Small intestine (tissue), 7 donors: ENCODE data around the gene GMDS. TPM values are rescaled to one million over a fixed set of nuclear protein-coding genes. Genes with fewer than 3 reads are reported as not detected.

Experiments used
- DNase-seq, 2 donors: peaks; one replicate each; pipeline versions ENCODE4 v3.0.0 to v3.0.0-alpha.2; 2013
- FAIRE-seq: peaks from 2 replicates; lab custom pipeline; 2012; peaks lifted over from hg19 to GRCh38; lab: Jason Lieb, UNC
- H3K27ac ChIP-seq, 3 donors: one replicate each; pipeline ENCODE4 v1.5.1; 2013; ENCODE audit warnings: low read length in 2 of 3, mild to moderate bottlenecking in 2 of 3, control low read depth in 1 of 3, inconsistent platforms in 1 of 3, low read depth in 1 of 3, moderate library complexity in 1 of 3
- H3K27me3 ChIP-seq, 3 donors: one replicate each; pipeline ENCODE4 v1.6.1; 2013; ENCODE audit warnings: low read length in 3 of 3, inconsistent platforms in 1 of 3; ENCODE audit not compliant: control insufficient read depth in 3 of 3, insufficient read depth in 3 of 3
- H3K36me3 ChIP-seq, 3 donors: one replicate each; pipeline ENCODE4 v1.6.1; 2013; ENCODE audit warnings: low read length in 3 of 3, inconsistent platforms in 1 of 3, low read depth in 1 of 3, mild to moderate bottlenecking in 1 of 3, moderate library complexity in 1 of 3; ENCODE audit not compliant: control insufficient read depth in 3 of 3, insufficient read depth in 2 of 3
- H3K4me1 ChIP-seq, 3 donors: one replicate each; pipeline ENCODE4 v1.6.1; 2013; ENCODE audit warnings: low read length in 2 of 3, inconsistent platforms in 1 of 3, low read depth in 1 of 3, mild to moderate bottlenecking in 1 of 3, moderate library complexity in 1 of 3; ENCODE audit not compliant: control insufficient read depth in 3 of 3, insufficient read depth in 2 of 3
- H3K4me3 ChIP-seq, 3 donors: one replicate each; pipeline ENCODE4 v1.5.1; 2013; ENCODE audit warnings: low read length in 3 of 3, control low read depth in 1 of 3, inconsistent platforms in 1 of 3, low read depth in 1 of 3, mild to moderate bottlenecking in 1 of 3, moderate library complexity in 1 of 3
- H3K9me3 ChIP-seq, 2 donors: one replicate each; pipeline ENCODE4 v1.6.1; 2013; ENCODE audit warnings: low read depth in 1 of 2, low read length in 1 of 2; ENCODE audit not compliant: control insufficient read depth in 2 of 2, insufficient read depth in 1 of 2
- WGBS, 3 donors: extraction: QIAGEN DNeasy Blood & Tissue Kit; methylation state at CpG; one replicate each; pipeline ENCODE4 v1.1.7; 2013; 5-methylcytosine and 5-hydroxymethylcytosine counted together
- polyA plus RNA-seq, 4 donors: library from polyadenylated mRNA; stranded (reverse) in 3 of 4; unstranded in 1 of 4; fragments of 200-250 nt in 3 of 4; fragments of 120-200 nt in 1 of 4; gene quantifications; one replicate each; pipeline versions ENCODE4 v1.2.1 to v1.2.3, GENCODE V29; 2013
- donor health status: healthy with polysubstance abuse.
- donor health status: control.
- donor health status: control.
- donor health status: Bipolar disorder and iron deficiency.
- donor health status: healthy.

Gene GMDS
- polyA plus RNA-seq, 4 donors, result 64.5 to 243 (median 200) TPM

DNA sequence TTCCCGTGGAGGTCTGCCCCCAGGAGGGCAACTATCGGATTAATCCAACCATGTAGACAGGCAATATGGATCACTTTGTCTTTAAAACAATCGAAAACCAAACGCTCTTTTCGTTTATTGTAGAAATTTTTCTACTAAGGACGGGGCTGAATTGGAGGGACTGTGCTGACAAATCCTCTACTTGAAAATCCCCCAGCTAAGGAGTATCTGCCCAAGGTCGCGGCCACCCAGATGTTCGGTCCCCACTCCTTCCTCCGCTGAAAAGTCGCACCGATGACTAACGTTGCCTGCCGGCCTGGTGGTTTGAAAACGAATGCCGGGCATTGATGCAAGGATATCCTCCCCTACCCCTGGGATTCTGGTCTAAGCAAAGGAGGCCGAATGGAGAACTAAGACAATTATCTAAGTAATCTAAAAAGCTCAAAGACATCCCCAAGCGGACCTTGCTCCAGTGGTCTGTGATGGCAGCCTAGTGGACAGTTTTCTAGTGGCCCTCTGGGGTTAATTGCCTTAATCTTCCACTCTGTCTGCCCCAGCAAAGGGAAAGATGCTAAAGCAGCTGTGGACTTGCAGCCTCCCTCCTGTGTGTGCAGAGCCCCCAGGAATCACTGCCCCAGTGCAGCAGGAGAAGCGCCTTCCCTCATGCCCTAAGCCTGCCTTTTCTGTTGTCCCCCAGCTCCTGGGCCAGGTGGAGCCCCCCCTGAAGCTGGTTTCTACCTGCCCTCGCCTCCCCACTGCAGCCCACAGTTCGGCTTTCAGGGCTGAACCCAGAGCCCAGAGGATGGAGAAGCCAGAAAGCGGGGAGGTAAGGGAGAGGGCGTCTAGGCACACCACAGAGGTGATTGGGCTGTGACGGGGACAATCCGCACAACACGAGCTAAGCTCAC is 639.3 kb downstream of the GMDS start:
- Histone ChIP-seq H3K4me3 (no peak overlapping the region), H3K36me3 (no peaks in the 10 kb centered on the region), H3K27ac (no peak overlapping the region), H3K27me3 (peaks cover 20 to 87% (median 50%) of the 10 kb centered on the region in 3 donors), H3K4me1 (peaks cover 0 to 10% (median 4%) of the 10 kb centered on the region in 3 donors), H3K9me3 (no peaks in the 10 kb centered on the region)
- FAIRE-seq, result no peak
- 6 to 14% (median 9%) methylated on average over 26 of the region's 26 CpGs for WGBS, 3 donors
- DNase-seq, result no peak

DNA sequence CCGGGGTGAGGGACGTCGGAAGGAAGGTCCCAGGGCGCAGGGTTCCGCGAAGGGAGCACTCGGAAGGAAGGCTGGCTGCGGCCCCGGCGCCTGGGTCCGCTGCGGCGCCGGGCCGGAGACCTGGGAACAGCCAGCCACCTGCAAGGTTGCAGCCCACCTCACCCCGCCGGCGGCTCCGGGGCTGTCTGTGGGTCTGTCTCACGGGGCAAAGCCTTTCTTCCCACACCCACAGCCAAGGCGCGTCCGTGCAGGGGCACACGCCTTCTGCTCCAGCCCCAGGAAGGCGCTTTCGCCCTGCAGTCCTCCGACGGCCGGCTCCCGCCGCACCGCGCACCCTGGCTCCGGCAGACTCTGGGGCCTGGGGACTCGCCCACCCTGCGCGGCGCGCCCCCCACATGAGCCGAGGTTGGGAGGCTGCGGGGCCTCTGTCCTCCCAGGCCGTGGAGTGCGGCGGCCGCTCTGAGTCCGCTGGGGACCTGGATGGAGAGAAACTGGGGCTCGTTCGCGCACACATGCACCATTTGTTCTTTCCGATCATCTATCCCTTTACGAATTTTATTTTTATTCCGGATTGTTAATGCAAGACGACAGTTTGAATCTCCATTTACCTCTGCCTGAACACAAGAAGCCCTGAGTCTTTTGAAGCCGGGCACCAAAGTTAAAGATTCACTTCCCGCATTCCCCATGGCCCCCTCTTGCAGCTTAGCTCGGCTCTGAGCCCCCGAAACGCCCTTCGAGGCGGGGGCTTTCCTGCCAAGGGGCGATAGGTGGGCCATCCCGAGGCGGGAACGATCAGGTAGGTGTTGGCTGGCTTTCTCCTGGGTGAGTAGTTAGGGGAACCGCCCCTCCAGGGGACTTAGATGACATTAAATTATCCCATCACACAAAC is 640.2 kb downstream of the GMDS start:
- DNase-seq, result peak in 1 of 2 donors; percentile 59
- 2 to 8% (median 8%) methylated on average over 47 to 65 of the region's 65 CpGs for WGBS, 3 donors
- Histone ChIP-seq H3K4me3 (peak overlapping the region in 1 of 3 donors; percentile 58), H3K4me1 (peaks cover 0 to 10% (median 4%) of the 10 kb centered on the region in 3 donors), H3K27ac (no peak overlapping the region), H3K9me3 (no peaks in the 10 kb centered on the region), H3K36me3 (no peaks in the 10 kb centered on the region), H3K27me3 (peaks cover 17 to 91% (median 57%) of the 10 kb centered on the region in 3 donors)
- no peak for FAIRE-seq

DNA sequence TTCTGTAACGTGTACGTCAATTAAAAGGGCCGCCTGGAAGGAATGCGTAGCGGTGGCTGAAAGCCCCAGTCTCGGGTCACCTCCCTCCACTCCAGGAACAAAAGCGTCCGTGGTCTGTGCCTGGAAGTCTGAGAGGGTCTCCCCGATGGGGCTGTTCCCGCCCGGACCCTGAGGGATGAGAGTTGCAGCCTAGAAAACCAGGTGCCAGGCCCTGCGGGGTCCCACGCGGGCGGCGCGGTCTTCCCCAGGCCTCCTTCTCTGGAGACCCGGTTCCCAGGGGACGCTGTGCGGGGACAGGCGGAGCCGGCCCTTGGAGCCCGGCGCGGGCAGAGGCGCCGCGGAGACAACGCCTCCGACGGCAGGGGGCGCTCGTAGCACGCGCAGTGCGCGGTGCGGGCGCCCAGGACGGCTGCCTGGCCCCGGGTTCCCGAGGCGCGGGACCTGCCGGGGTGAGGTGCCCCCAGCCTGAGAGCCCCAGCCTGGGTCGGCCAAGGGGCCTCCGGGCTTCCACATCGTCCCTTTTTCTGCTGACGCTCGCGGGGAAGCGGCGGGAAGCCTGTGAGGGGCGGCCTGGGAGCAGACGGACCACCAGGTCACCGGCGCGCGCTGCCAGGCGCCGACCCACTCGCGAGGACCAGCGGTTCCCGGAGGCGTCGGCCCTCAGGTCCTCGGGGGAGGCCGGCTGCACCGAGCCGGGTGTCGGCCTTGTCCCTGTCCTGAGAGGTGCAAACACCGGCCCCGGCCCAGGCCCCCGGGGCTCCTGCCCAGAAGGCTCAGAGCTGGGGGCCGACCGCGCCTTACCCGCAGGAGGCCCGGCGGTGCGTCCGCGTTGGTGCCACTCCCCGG is 641.0 kb downstream of the GMDS start:
- no peak overlapping the region for H3K27ac ChIP-seq
- H3K4me3 ChIP-seq, result peak overlapping the region; percentile 16 to 58 (median 35)
- DNase-seq, result peak; percentile 60 to 85
- H3K27me3 ChIP-seq, result peaks cover 12 to 97% (median 57%) of the 10 kb centered on the region in 3 donors
- no peaks in the 10 kb centered on the region for H3K36me3 ChIP-seq
- no peaks in the 10 kb centered on the region for H3K9me3 ChIP-seq
- no peak for FAIRE-seq
- H3K4me1 ChIP-seq, result peaks cover 0 to 10% (median 3%) of the 10 kb centered on the region in 3 donors
- 1 to 2% (median 1%) methylated on average over 73 to 85 of the region's 85 CpGs for WGBS, 3 donors

GRCh38 chr6:1603708-1604107 is 641.7 kb downstream of the GMDS start:
- H3K9me3 ChIP-seq, result no peaks in the 10 kb centered on the region
- WGBS, 3 donors, result 68 to 82% (median 79%) methylated on average over 15 of the region's 15 CpGs
- H3K4me1 ChIP-seq, result peaks cover 0 to 7% (median 0%) of the 10 kb centered on the region in 3 donors
- H3K36me3 ChIP-seq, result no peaks in the 10 kb centered on the region
- no peak overlapping the region for H3K27ac ChIP-seq
- no peak overlapping the region for H3K4me3 ChIP-seq
- peaks cover 8 to 97% (median 55%) of the 10 kb centered on the region in 3 donors for H3K27me3 ChIP-seq
- no peak for FAIRE-seq
- no peak for DNase-seq

DNA sequence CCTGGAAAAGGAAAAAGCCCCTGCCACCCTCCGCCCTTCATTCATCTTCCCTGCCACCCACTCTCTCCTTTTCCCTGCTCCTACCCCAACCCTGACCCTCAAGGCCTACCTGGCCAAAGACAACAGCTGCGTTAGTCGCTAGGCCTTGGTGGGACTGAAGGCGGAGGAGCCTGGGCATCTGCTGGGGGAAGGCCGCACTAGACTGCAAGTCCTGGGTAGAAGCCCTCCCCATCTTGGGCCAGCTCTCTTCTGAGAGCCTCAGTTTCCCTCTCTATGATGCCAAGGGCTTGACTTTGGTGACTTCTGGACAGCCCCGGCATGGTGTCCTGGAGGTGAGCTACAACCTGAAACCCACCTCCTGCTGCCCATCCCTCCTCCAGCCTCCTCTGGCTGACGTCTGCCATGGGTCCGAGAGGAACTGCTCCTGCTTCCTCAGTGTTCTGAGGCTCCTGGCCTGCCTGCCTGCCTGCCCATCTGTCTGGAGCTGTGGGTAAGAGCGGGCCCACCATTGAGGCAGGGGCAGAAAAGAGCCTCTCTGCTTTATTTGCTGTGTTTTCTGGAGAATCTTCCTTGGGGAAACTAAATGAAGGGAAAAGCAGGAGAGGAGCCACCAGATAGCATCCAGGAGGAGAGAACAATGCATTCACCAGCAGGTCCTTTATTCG is 643.2 kb downstream of the GMDS start:
- WGBS, 3 donors, result 92 to 97% (median 94%) methylated on average over 10 of the region's 10 CpGs
- DNase-seq (no peak), FAIRE-seq (no peak)
- Histone ChIP-seq H3K27me3 (peaks cover 4 to 95% (median 43%) of the 10 kb centered on the region in 3 donors), H3K4me3 (no peak overlapping the region), H3K27ac (no peak overlapping the region), H3K36me3 (no peaks in the 10 kb centered on the region), H3K9me3 (no peaks in the 10 kb centered on the region), H3K4me1 (peaks cover 0 to 2% (median 0%) of the 10 kb centered on the region in 3 donors)

- Histone ChIP-seq H3K9me3 (no peaks in the 10 kb centered on the region), H3K27ac (no peak overlapping the region), H3K4me1 (peaks cover 0 to 2% (median 0%) of the 10 kb centered on the region in 3 donors), H3K4me3 (peak overlapping the region in 1 of 3 donors; percentile 1), H3K36me3 (no peaks in the 10 kb centered on the region), H3K27me3 (peaks cover 4 to 92% (median 39%) of the 10 kb centered on the region in 3 donors)
- FAIRE-seq (no peak), DNase-seq (peak; percentile 46 to 69)
- 25 to 29% (median 27%) methylated on average over 38 to 60 of the region's 60 CpGs for WGBS, 3 donors
Observed at GRCh38 chr6:1601158-1602048, 644.0 kb downstream of the GMDS start.

GRCh38 chr6:1600764-1601157 is 644.6 kb downstream of the GMDS start:
- H3K9me3 ChIP-seq, result no peaks in the 10 kb centered on the region
- no peaks in the 10 kb centered on the region for H3K36me3 ChIP-seq
- peaks cover 4 to 90% (median 32%) of the 10 kb centered on the region in 3 donors for H3K27me3 ChIP-seq
- peaks cover 0 to 2% (median 0%) of the 10 kb centered on the region in 3 donors for H3K4me1 ChIP-seq
- no peak for DNase-seq
- H3K27ac ChIP-seq, result no peak overlapping the region
- H3K4me3 ChIP-seq, result no peak overlapping the region
- 22 to 43% (median 33%) methylated on average over 15 of the region's 15 CpGs for WGBS, 3 donors
- FAIRE-seq, result no peak
